ENCODE data around the gene THAP3.
"Not testable (repeated sequence)": the region's sequence is repeated elsewhere in the genome, so short reads cannot be mapped to it uniquely, and the experiment has no call there.

The THAP3 gene

GRCh38 chr1:6591644-6592043, 33.0 kb upstream of the THAP3 start:
- no peak for DNase-seq

GRCh38 chr1:6592441-6592840, 32.2 kb upstream of the THAP3 start:
- DNase-seq: no peak

- no peak for DNase-seq
These were observed 31.6 kb upstream of the THAP3 start for GRCh38 chr1:6592865-6593593.

- DNase-seq: no peak
These were observed 30.9 kb upstream of the THAP3 start for GRCh38 chr1:6593810-6594209.

- no peak for DNase-seq
These were observed 29.5 kb upstream of the THAP3 start for GRCh38 chr1:6594977-6595740.

GRCh38 chr1:6596351-6596750, 28.3 kb upstream of the THAP3 start:
- no peak for DNase-seq

- DNase-seq: no peak
These were observed 27.5 kb upstream of the THAP3 start for GRCh38 chr1:6596886-6597776.

- no peak for DNase-seq
These were observed 26.9 kb upstream of the THAP3 start for GRCh38 chr1:6597777-6598131.

- DNase-seq: peak; percentile 62
These were observed 25.3 kb upstream of the THAP3 start for GRCh38 chr1:6599141-6599975.

- not testable (repeated sequence) for DNase-seq
These were observed 24.7 kb upstream of the THAP3 start for GRCh38 chr1:6599991-6600390.

- no peak for DNase-seq
These were observed 24.1 kb upstream of the THAP3 start for GRCh38 chr1:6600410-6601048.

GRCh38 chr1:6601049-6601922, 23.4 kb upstream of the THAP3 start:
- DNase-seq: peak; percentile 77

GRCh38 chr1:6601923-6602668, 22.6 kb upstream of the THAP3 start:
- DNase-seq: peak; percentile 23

- peak; percentile 88 for DNase-seq
These were observed 21.9 kb upstream of the THAP3 start, which contains the start of gene KLHL21 for GRCh38 chr1:6602669-6603237. Gene KLHL21, minus strand, starts transcription at chr1:6602869. Its CDS starts 52 bp downstream, at chr1:6602817.

GRCh38 chr1:6603238-6603914, 21.3 kb upstream of the THAP3 start:
- DNase-seq: peak; percentile 64

- DNase-seq: no peak
These were observed 20.6 kb upstream of the THAP3 start for GRCh38 chr1:6603915-6604558.

GRCh38 chr1:6612641-6613360, 11.9 kb upstream of the THAP3 start:
- peak; percentile 12 for DNase-seq

Measured in CD4-positive, alpha-beta T cell treated with Interleukin-12 subunit alpha and Interleukin-12 subunit beta, for 1 hour (primary cell).